H1 (cell line): ENCODE results near the gene MATN1. TPM values are rescaled to one million over a fixed set of nuclear protein-coding genes. Genes with fewer than 3 reads are reported as not detected.

ENCODE experiments used
- CTCF ChIA-PET: fragments of 300-600 bp; sonication (Branson Sonifier 250); formaldehyde crosslinking; loops from one replicate; lab custom pipeline; 2021; ENCODE audit not compliant: partially characterized antibody; lab: Charles Lee
- POLR2A ChIA-PET: fragments of 300-600 bp; sonication (Branson Sonifier 250); formaldehyde crosslinking; loops from one replicate; lab custom pipeline; 2021; ENCODE audit warnings: inconsistent platforms; ENCODE audit not compliant: partially characterized antibody; lab: Charles Lee
- DNase-seq, 2 experiments: peaks; one replicate each; pipeline versions ENCODE4 v3.0.0 to v3.0.0-alpha.2; 2010 to 2022; ENCODE audit warnings: low spot score in 2 of 2, low read depth in 1 of 2, mixed read lengths in 1 of 2
- FAIRE-seq: peaks from 2 replicates; lab custom pipeline; 2011; peaks lifted over from hg19 to GRCh38; lab: Jason Lieb, UNC
- H2AFZ ChIP-seq: 2 replicates; pipeline ENCODE4 v1.8.1; 2012; ENCODE audit warnings: low read length, inconsistent platforms
- H2AK5ac ChIP-seq: 2 replicates; pipeline ENCODE4 v1.6.1; 2013; ENCODE audit warnings: low read depth, low read length
- H2BK120ac ChIP-seq: replicated peaks from 2 replicates; pipeline ENCODE3; 2013; ENCODE audit warnings: low read depth, low read length, inconsistent platforms
- H2BK12ac ChIP-seq: 2 replicates; pipeline ENCODE4 v1.6.1; 2013; ENCODE audit warnings: low read depth, low read length
- H2BK15ac ChIP-seq: 2 replicates; pipeline ENCODE4 v1.6.1; 2013; ENCODE audit warnings: low read length
- H2BK20ac ChIP-seq: 2 replicates; pipeline ENCODE4 v1.6.1; 2013; ENCODE audit warnings: low read length
- H2BK5ac ChIP-seq: 2 replicates; pipeline ENCODE4 v1.6.1; 2013; ENCODE audit warnings: low read depth, low read length
- H3K14ac ChIP-seq: 2 replicates; pipeline ENCODE4 v1.6.1; 2013; ENCODE audit warnings: inconsistent platforms; ENCODE audit not compliant: insufficient read length
- H3K18ac ChIP-seq: 2 replicates; pipeline ENCODE4 v1.6.1; 2013; ENCODE audit warnings: low read length; ENCODE audit errors: extremely low read depth
- H3K23ac ChIP-seq: 2 replicates; pipeline ENCODE4 v1.6.1; 2013; ENCODE audit warnings: inconsistent platforms; ENCODE audit not compliant: insufficient read length
- H3K23me2 ChIP-seq: 2 replicates; pipeline ENCODE4 v1.6.1; 2013; ENCODE audit warnings: low read depth, low read length
- H3K27ac ChIP-seq: 2 replicates; pipeline ENCODE4 v1.6.1; 2011; ENCODE audit warnings: low read depth, low read length, inconsistent platforms
- H3K27me3 ChIP-seq, 4 experiments: replicated peaks in 1 of 4; 1 replicate in 1 of 4; 2 replicates in 3 of 4; pipeline versions ENCODE4 v1.6.1 to v1.8.1; 2011 to 2013; ENCODE audit warnings: low read length in 3 of 4, mild to moderate bottlenecking in 3 of 4, inconsistent platforms in 2 of 4, mixed read lengths in 2 of 4, moderate library complexity in 1 of 4; ENCODE audit not compliant: control insufficient read depth in 3 of 4, insufficient read depth in 3 of 4; ENCODE audit errors: extremely low read depth in 1 of 4
- H3K36me3 ChIP-seq, 4 experiments: 2 replicates each; pipeline versions ENCODE4 v1.6.1 to v1.8.1; 2011 to 2013; ENCODE audit warnings: mild to moderate bottlenecking in 4 of 4, low read length in 3 of 4, moderate library complexity in 2 of 4, control low read depth in 1 of 4, inconsistent platforms in 1 of 4; ENCODE audit not compliant: insufficient read depth in 4 of 4, control insufficient read depth in 2 of 4
- H3K4ac ChIP-seq: replicated peaks from 2 replicates; pipeline ENCODE3; 2013; ENCODE audit warnings: low read length, low read depth, mixed read lengths, inconsistent platforms; ENCODE audit not compliant: insufficient read length
- H3K4me1 ChIP-seq, 4 experiments: replicated peaks in 1 of 4; 1 replicate in 1 of 4; 2 replicates in 3 of 4; pipeline versions ENCODE4 v1.6.1 to v1.8.1; 2011 to 2013; ENCODE audit warnings: low read length in 3 of 4, inconsistent platforms in 2 of 4, mixed read lengths in 1 of 4; ENCODE audit not compliant: insufficient read depth in 4 of 4, control insufficient read depth in 3 of 4
- H3K4me2 ChIP-seq, 2 experiments: 2 replicates each; pipeline versions ENCODE4 v1.6.1 to v1.8.1; 2011 to 2013; ENCODE audit warnings: low read depth in 2 of 2, low read length in 2 of 2, control low read depth in 1 of 2, inconsistent platforms in 1 of 2, mild to moderate bottlenecking in 1 of 2; ENCODE audit not compliant: insufficient read depth in 1 of 2
- H3K4me3 ChIP-seq, 4 experiments: fragments of 200-600, 300-600 bp in 1 of 4; sonication (generic), shearing (Covaris generic), sonication (Bioruptor Twin) in 1 of 4; 2 replicates each; pipeline versions ENCODE4 v1.5.1 to v1.8.1; 2011 to 2016; ENCODE audit warnings: low read length in 4 of 4, low read depth in 3 of 4, control low read depth in 2 of 4, inconsistent platforms in 2 of 4, mild to moderate bottlenecking in 2 of 4, mixed read lengths in 1 of 4, moderate library complexity in 1 of 4; ENCODE audit not compliant: insufficient read depth in 2 of 4; ENCODE audit errors: extremely low read depth in 1 of 4
- H3K56ac ChIP-seq: replicated peaks from 2 replicates; pipeline ENCODE3; 2013; ENCODE audit warnings: low read depth, mild to moderate bottlenecking, mixed read lengths, low read length, inconsistent platforms; ENCODE audit not compliant: insufficient read length
- H3K79me1 ChIP-seq: 2 replicates; pipeline ENCODE4 v1.6.1; 2013; ENCODE audit warnings: low read depth, low read length, control low read depth
- H3K79me2 ChIP-seq, 2 experiments: 2 replicates each; pipeline versions ENCODE4 v1.6.1 to v1.8.1; 2012 to 2013; ENCODE audit warnings: low read length in 2 of 2, mild to moderate bottlenecking in 2 of 2, inconsistent platforms in 1 of 2; ENCODE audit not compliant: insufficient read depth in 2 of 2, control insufficient read depth in 1 of 2
- H3K9ac ChIP-seq, 4 experiments: replicated peaks in 1 of 4; 1 replicate in 1 of 4; 2 replicates in 3 of 4; pipeline versions ENCODE4 v1.6.1 to v1.8.1; 2011 to 2013; ENCODE audit warnings: low read depth in 3 of 4, low read length in 3 of 4, control low read depth in 2 of 4, mild to moderate bottlenecking in 2 of 4, moderate library complexity in 2 of 4, inconsistent platforms in 1 of 4; ENCODE audit errors: extremely low read depth in 1 of 4
- H3K9me3 ChIP-seq, 2 experiments: 2 replicates each; pipeline versions ENCODE4 v1.6.1 to v1.8.1; 2012 to 2013; ENCODE audit warnings: mild to moderate bottlenecking in 2 of 2, moderate library complexity in 2 of 2, control low read depth in 1 of 2, inconsistent platforms in 1 of 2, low read depth in 1 of 2, low read length in 1 of 2, mixed read lengths in 1 of 2; ENCODE audit not compliant: insufficient read depth in 2 of 2
- H4K20me1 ChIP-seq, 2 experiments: replicated peaks in 1 of 2; 2 replicates each; pipeline versions ENCODE3 to v1.8.1; 2011 to 2013; ENCODE audit warnings: inconsistent platforms in 2 of 2, low read length in 2 of 2, mild to moderate bottlenecking in 1 of 2; ENCODE audit not compliant: insufficient read depth in 2 of 2, control insufficient read depth in 1 of 2
- H4K5ac ChIP-seq: 2 replicates; pipeline ENCODE4 v1.6.1; 2013; ENCODE audit warnings: low read length, low read depth, mixed read lengths, inconsistent platforms; ENCODE audit not compliant: insufficient read length
- H4K8ac ChIP-seq: 2 replicates; pipeline ENCODE4 v1.8.0; 2013; ENCODE audit warnings: mild to moderate bottlenecking, moderate library complexity, low read length, inconsistent platforms; ENCODE audit not compliant: insufficient read depth; ENCODE audit errors: extremely low read depth
- H4K91ac ChIP-seq: replicated peaks from 2 replicates; pipeline ENCODE3; 2013; ENCODE audit warnings: low read length, mixed read lengths, inconsistent platforms; ENCODE audit not compliant: insufficient read length
- RNF2 ChIP-seq: fragments of 200-900, 300-1000 bp; sonication (generic); IDR thresholded peaks from 2 replicates; pipeline ENCODE4 v1.7.1; 2016; ENCODE audit warnings: borderline replicate concordance, low read depth, mild to moderate bottlenecking, antibody characterized with exemption, low read length; ENCODE audit not compliant: poor library complexity, severe bottlenecking; ENCODE audit errors: missing control alignments
- SUZ12 ChIP-seq: fragments of 200-600 bp; sonication (generic); IDR thresholded peaks from 2 replicates; pipeline ENCODE4 v1.6.1; 2012; ENCODE audit warnings: mild to moderate bottlenecking, inconsistent platforms, low read length, moderate library complexity, mixed read lengths
- WGBS, 2 experiments: shearing (Covaris generic) in 1 of 2; methylation state at CpG; one replicate each; pipeline versions ENCODE4 v1.1.6 to v1.1.7; 2013 to 2015; ENCODE audit warnings: low lambda C conversion rate in 2 of 2, mixed read lengths in 2 of 2, inconsistent platforms in 1 of 2, low coverage in 1 of 2, missing lambda C conversion rate in 1 of 2; ENCODE audit not compliant: insufficient replicate concordance in 2 of 2, insufficient coverage in 1 of 2, insufficient read length in 1 of 2; ENCODE audit errors: extremely low coverage in 1 of 2, missing lambda C conversion rate in 1 of 2; 5-methylcytosine and 5-hydroxymethylcytosine counted together
- polyA plus RNA-seq, 7 experiments: library from polyadenylated mRNA; depleted of rRNA in 3 of 7; stranded (reverse) in 5 of 7; unstranded in 2 of 7; fragments of >200 nt in 5 of 7; fragments of 200-250 nt in 2 of 7; gene quantifications; 1 replicate in 5 of 7; 2 replicates in 1 of 7; 4 replicates in 1 of 7; pipeline versions ENCODE4 v1.2.1 to v1.2.3, GENCODE V29; 2011 to 2013; ENCODE audit warnings: missing spikeins in 2 of 7, mixed read lengths in 2 of 7
- total RNA-seq: library from RNA; stranded (reverse); fragmentation: NEBNext Ultra II Directional; extraction: Animal tissue kit (Norgen Biotek cat#: 25700); gene quantifications from 2 replicates; pipeline ENCODE4 v1.2.1, GENCODE V29; 2021

Gene MATN1
- total and polyA plus RNA-seq, 2 of the 8 experiments (the other 6 are each of a cell fraction or from before 2014, with no cell fraction given) = 0.12 to 0.28 TPM

GRCh38 chr1:30726236-30726635 lies 2.9 kb upstream of the MATN1 start:
- WGBS, 2 experiments = 85% methylated on average over 7 of the region's 7 CpGs; no CpG with 5 or more reads in 1 of the 2 experiments
- TF ChIP-seq SUZ12 = no peak
- TF ChIP-seq RNF2 = no peak

More at GRCh38 chr1:30726236-30726635, 2.9 kb upstream of the MATN1 start:
- Histone ChIP-seq H2BK15ac (no peak overlapping the region), H4K5ac (no peak overlapping the region), H3K18ac (no peak overlapping the region), H3K4me1 (peaks cover 0 to 7% (median 2%) of the 10 kb centered on the region in 4 experiments; a peak in 4 of 7 replicates), H4K20me1 (no peaks in the 10 kb centered on the region), H3K4me3 (no peak overlapping the region), H2AFZ (no peak overlapping the region), H3K4ac (no peak overlapping the region), H3K56ac (no peak overlapping the region), H3K27ac (no peak overlapping the region), H2AK5ac (no peak overlapping the region), H3K27me3 (no peaks in the 10 kb centered on the region), H3K79me2 (no peaks in the 10 kb centered on the region), H2BK20ac (no peak overlapping the region), H2BK12ac (no peak overlapping the region), H3K23ac (no peak overlapping the region), H3K14ac (no peak overlapping the region), H2BK120ac (no peak overlapping the region), H3K9ac (no peak overlapping the region), H3K79me1 (no peaks in the 10 kb centered on the region), H3K9me3 (no peaks in the 10 kb centered on the region), H3K4me2 (no peak overlapping the region), H2BK5ac (no peak overlapping the region), H4K91ac (no peak overlapping the region), H3K36me3 (no peaks in the 10 kb centered on the region), H3K23me2 (no peaks in the 10 kb centered on the region; the same call in 1 of the 2 replicates), H4K8ac (no peak overlapping the region)
- ChIA-PET POLR2A (no interaction called here), CTCF (interaction anchor here (1.2 to 55.1 kb wide), 6 partner anchors 12 to 346 kb away, joined by 3 to 1640 read pairs (median 10); partner anchors contain the start of gene LAPTM5)
- FAIRE-seq (no peak), DNase-seq (no peak)
